Medulla oblongata (tissue), 1 donor: Measurements from ENCODE around the gene SLC6A17.
A peak's percentile ranks its signal among the peaks of the same experiment; 100 is the strongest.

Experiments used
- DNase-seq: peaks from one replicate; pipeline ENCODE4 v3.0.0-alpha.2; 2015; ENCODE audit errors: extremely low spot score

SLC6A17 gene

GRCh38 chr1:110205156-110205555 is 54.9 kb downstream of the SLC6A17 start:
- no peak for DNase-seq

- DNase-seq = no peak
These were observed 55.4 kb downstream of the SLC6A17 start for GRCh38 chr1:110205591-110206155.

- DNase-seq = no peak
These were observed 56.1 kb downstream of the SLC6A17 start for GRCh38 chr1:110206261-110206920.

GRCh38 chr1:110207831-110208230 is 57.5 kb downstream of the SLC6A17 start:
- DNase-seq = peak; percentile 70

- no peak for DNase-seq
These were observed 58.8 kb downstream of the SLC6A17 start for GRCh38 chr1:110208916-110209645.

GRCh38 chr1:110209715-110210603 is 59.7 kb downstream of the SLC6A17 start, which contains the start of gene KCNC4:
Gene KCNC4 (plus strand): TSS chr1:110210314. CDS start chr1:110211500, 1,186 bp downstream.
- peak; percentile 73 for DNase-seq

GRCh38 chr1:110210604-110211495 is 60.6 kb downstream of the SLC6A17 start:
- DNase-seq = no peak

GRCh38 chr1:110211496-110212168 is 61.3 kb downstream of the SLC6A17 start:
- DNase-seq = no peak

GRCh38 chr1:110212169-110213142 is 62.2 kb downstream of the SLC6A17 start:
- no peak for DNase-seq

GRCh38 chr1:110213143-110213540 is 62.8 kb downstream of the SLC6A17 start:
- no peak for DNase-seq

GRCh38 chr1:110214454-110215404 is 64.4 kb downstream of the SLC6A17 start:
- no peak for DNase-seq

GRCh38 chr1:110215621-110216515 is 65.6 kb downstream of the SLC6A17 start:
- DNase-seq = no peak

GRCh38 chr1:110216844-110217444 is 66.7 kb downstream of the SLC6A17 start:
- no peak for DNase-seq

GRCh38 chr1:110218137-110218536 is 67.8 kb downstream of the SLC6A17 start:
- no peak for DNase-seq

- no peak for DNase-seq
These were observed 68.4 kb downstream of the SLC6A17 start for GRCh38 chr1:110218739-110219138.

- DNase-seq = no peak
These were observed 70.0 kb downstream of the SLC6A17 start for GRCh38 chr1:110220324-110220723.
